Measurements from ENCODE around the gene ASPSCR1. TPM values are rescaled to one million over a fixed set of nuclear protein-coding genes. Genes with fewer than 3 reads are reported as not detected.

ASPSCR1 gene
- total RNA-seq, 1 donor from 2014 or later, result 25.5 TPM

- DNase-seq (ENCODE audit: missing footprints) (no peak), ATAC-seq (no peak)
- intact Hi-C loops (cut with DNase I), result loop anchor here (2.0 kb wide), 1 partner anchor 19 kb away; no protein-coding TSS in a partner anchor
These were observed 16.5 kb downstream of the ASPSCR1 start for GRCh38 chr17:81993729-81994592.

GRCh38 chr17:81994593-81995462 is 17.4 kb downstream of the ASPSCR1 start:
- DNase-seq (ENCODE audit: missing footprints) (no peak), ATAC-seq (no peak)
- intact Hi-C loops (cut with DNase I), result no loop called here

- DNase-seq (ENCODE audit: missing footprints) (no peak), ATAC-seq (no peak)
- intact Hi-C loops (cut with DNase I), result no loop called here
These were observed 18.2 kb downstream of the ASPSCR1 start for GRCh38 chr17:81995463-81996231.

GRCh38 chr17:81996232-81996756 is 18.9 kb downstream of the ASPSCR1 start:
- ATAC-seq (no peak), DNase-seq (ENCODE audit: missing footprints) (no peak)
- intact Hi-C loops (cut with DNase I), result no loop called here

- intact Hi-C loops (cut with DNase I), result no loop called here
- DNase-seq (ENCODE audit: missing footprints), result no peak
- no peak for ATAC-seq
These were observed 19.5 kb downstream of the ASPSCR1 start for GRCh38 chr17:81996757-81997441.

GRCh38 chr17:81998212-81998611 is 20.8 kb downstream of the ASPSCR1 start:
- DNase-seq (ENCODE audit: missing footprints) (no peak), ATAC-seq (no peak)
- intact Hi-C loops (cut with DNase I), result no loop called here

- DNase-seq (ENCODE audit: missing footprints), result no peak
- no peak for ATAC-seq
- intact Hi-C loops (cut with DNase I), result no loop called here
These were observed 21.4 kb downstream of the ASPSCR1 start for GRCh38 chr17:81998691-81999438.

GRCh38 chr17:81999587-81999975 is 22.2 kb downstream of the ASPSCR1 start:
- ATAC-seq, result no peak

GRCh38 chr17:81999976-82000802 is 22.8 kb downstream of the ASPSCR1 start:
- intact Hi-C loops (cut with DNase I), result no loop called here
- no peak for ATAC-seq
- no peak for DNase-seq (ENCODE audit: missing footprints)

More at GRCh38 chr17:81999587-81999975, 22.2 kb downstream of the ASPSCR1 start:
- no peak for DNase-seq (ENCODE audit: missing footprints)
- intact Hi-C loops (cut with DNase I), result no loop called here

GRCh38 chr17:82000803-82001570 is 23.6 kb downstream of the ASPSCR1 start:
- no peak for ATAC-seq
- no peak for DNase-seq (ENCODE audit: missing footprints)
- intact Hi-C loops (cut with DNase I), result no loop called here

- ATAC-seq (no peak), DNase-seq (ENCODE audit: missing footprints) (no peak)
- intact Hi-C loops (cut with DNase I), result no loop called here
These were observed 24.2 kb downstream of the ASPSCR1 start for GRCh38 chr17:82001571-82002056.

- intact Hi-C loops (cut with DNase I), result no loop called here
- DNase-seq (ENCODE audit: missing footprints), result no peak
- peak; percentile 33 for ATAC-seq
These were observed 26.3 kb downstream of the ASPSCR1 start for GRCh38 chr17:82003411-82004381.

GRCh38 chr17:82004517-82005455 is 27.4 kb downstream of the ASPSCR1 start:
- intact Hi-C loops (cut with DNase I), result no loop called here
- no peak for DNase-seq (ENCODE audit: missing footprints)
- ATAC-seq, result no peak

Data from Right ventricle myocardium inferior (tissue), 1 donor.